Measurements from ENCODE around the gene WNT9A. TPM values are rescaled to one million over a fixed set of nuclear protein-coding genes. Genes with fewer than 3 reads are reported as not detected.

WNT9A gene
- total RNA-seq, 1 experiment from 2014 or later = 22.2 TPM

DNA sequence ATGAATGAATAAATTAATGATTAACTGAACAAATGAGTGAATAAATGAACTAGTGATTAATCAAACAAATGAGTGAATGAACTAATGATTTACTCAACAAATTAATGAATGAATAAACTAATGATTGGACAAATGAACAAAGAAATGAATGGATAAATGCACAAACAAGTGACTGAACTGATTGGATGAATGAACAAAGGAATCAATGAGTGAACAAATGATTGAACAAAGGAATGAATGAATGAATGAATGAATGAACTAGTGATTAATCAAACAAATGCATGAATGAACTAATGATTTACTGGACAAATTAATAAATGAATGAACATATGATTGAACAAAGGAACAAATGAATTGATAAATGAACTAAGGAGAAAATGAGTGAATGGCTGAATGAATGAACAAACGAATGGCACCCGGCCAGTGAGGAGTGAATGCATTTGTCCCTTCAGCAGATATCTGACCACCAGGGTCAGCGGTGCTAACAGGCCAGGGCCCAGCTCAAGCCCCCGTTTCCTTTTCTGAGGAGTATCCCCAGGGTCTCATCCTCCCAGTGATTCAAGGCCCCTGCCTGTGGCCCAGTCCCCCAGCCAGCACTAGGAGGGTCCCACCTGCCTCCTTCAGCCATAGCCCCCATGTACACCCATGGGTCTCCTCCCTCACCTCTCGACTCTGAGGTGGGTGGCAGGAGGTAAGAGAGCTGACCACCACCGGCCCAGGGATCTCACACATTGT, 49.9 kb downstream of the WNT9A start:
- BruUV-seq (replicated peaks) = no TSS peak

GRCh38 chr1:227896710-227897655, 50.7 kb downstream of the WNT9A start:
- no peaks in the 10 kb centered on the region for H3F3A ChIP-seq (ENCODE audit: low read length, unreplicated experiment)
- no peaks in the 10 kb centered on the region for H3K9me2 ChIP-seq (replicated peaks; ENCODE audit: low read length)
- no peak for ATAC-seq
- intact Hi-C loops (cut with micrococcal nuclease) = no loop called here
- H3K9me3 ChIP-seq (ENCODE audit: low read length) = no peaks in the 10 kb centered on the region
- H3K4me2 ChIP-seq (ENCODE audit: low read length) = no peak overlapping the region
- DNase-seq = no peak
- BruUV-seq (replicated peaks) = no TSS peak
- H3K27ac ChIP-seq (ENCODE audit: low read length) = no peak overlapping the region
- no peaks in the 10 kb centered on the region for H3K27me3 ChIP-seq (ENCODE audit: low read length)
- no peak overlapping the region for H3K9ac ChIP-seq (ENCODE audit: low read length)
- ChIA-PET CTCF (no interaction called here), POLR2A (ENCODE audit: unreplicated experiment) (no interaction called here)
- TF ChIP-seq CTCF (conservative IDR thresholded peaks at IDR 0.05; ENCODE audit: low read depth, low read length) (no peak), EZH2 (IDR thresholded peaks at IDR 0.05; ENCODE audit: low read length, unreplicated experiment) (no peak), EZH2phosphoT487 (IDR thresholded peaks at IDR 0.05; ENCODE audit: borderline replicate concordance, low read length) (no peak)
- no peak overlapping the region for H3K4me3 ChIP-seq (ENCODE audit: low read length)
- no peaks in the 10 kb centered on the region for H3K4me1 ChIP-seq (ENCODE audit: insufficient read depth, low read length)
- H2AFZ ChIP-seq (ENCODE audit: low read length) = no peak overlapping the region
- no peaks in the 10 kb centered on the region for H3K36me3 ChIP-seq (ENCODE audit: low read depth, low read length)
- no peaks in the 10 kb centered on the region for H4K20me1 ChIP-seq (ENCODE audit: low read length)
- no peaks in the 10 kb centered on the region for H3K79me2 ChIP-seq (ENCODE audit: low read length)

More for the DNA sequence above, 49.9 kb downstream of the WNT9A start:
- Histone ChIP-seq H3K27me3 (ENCODE audit: low read length) (no peaks in the 10 kb centered on the region), H3K4me3 (ENCODE audit: low read length) (no peak overlapping the region), H4K20me1 (ENCODE audit: low read length) (no peaks in the 10 kb centered on the region), H2AFZ (ENCODE audit: low read length) (no peak overlapping the region), H3K4me1 (ENCODE audit: insufficient read depth, low read length) (no peaks in the 10 kb centered on the region), H3K9me3 (ENCODE audit: low read length) (no peaks in the 10 kb centered on the region), H3K4me2 (ENCODE audit: low read length) (no peak overlapping the region), H3K9ac (ENCODE audit: low read length) (no peak overlapping the region), H3K36me3 (ENCODE audit: low read depth, low read length) (no peaks in the 10 kb centered on the region), H3K9me2 (replicated peaks; ENCODE audit: low read length) (no peaks in the 10 kb centered on the region), H3F3A (ENCODE audit: low read length, unreplicated experiment) (no peaks in the 10 kb centered on the region), H3K79me2 (ENCODE audit: low read length) (no peaks in the 10 kb centered on the region), H3K27ac (ENCODE audit: low read length) (no peak overlapping the region)
- DNase-seq (no peak), ATAC-seq (no peak)
- no peak for TF ChIP-seq EZH2 (IDR thresholded peaks at IDR 0.05; ENCODE audit: low read length, unreplicated experiment)
- TF ChIP-seq CTCF (conservative IDR thresholded peaks at IDR 0.05; ENCODE audit: low read depth, low read length) = no peak
- TF ChIP-seq EZH2phosphoT487 (IDR thresholded peaks at IDR 0.05; ENCODE audit: borderline replicate concordance, low read length) = no peak
- ChIA-PET CTCF (no interaction called here), POLR2A (ENCODE audit: unreplicated experiment) (no interaction called here)
- intact Hi-C loops (cut with micrococcal nuclease) = no loop called here

All from PC-3 (cell line).